Gastrocnemius medialis (tissue), 4 donors: ENCODE results near the gene PEX12. TPM values are rescaled to one million over a fixed set of nuclear protein-coding genes. Genes with fewer than 3 reads are reported as not detected.

Experiments
- ATAC-seq, 2 donors: fragments of 150-250 bp; one replicate each; pipeline ENCODE4 v1.9.1; 2016
- DNase-seq, 2 donors: peaks; one replicate each; pipeline ENCODE4 v3.0.0-alpha.2; 2019
- H3K27ac ChIP-seq, 4 donors: fragments of 200-600 bp; sonication (generic); 1 replicate in 1 of 4; 2 replicates in 3 of 4; pipeline ENCODE4 v1.5.1; 2016 to 2018; ENCODE audit warnings: mild to moderate bottlenecking in 2 of 4, moderate library complexity in 1 of 4
- H3K27me3 ChIP-seq, 3 donors: fragments of 200-600 bp; sonication (generic) in 2 of 3; 1 replicate in 1 of 3; 2 replicates in 2 of 3; pipeline versions ENCODE4 v1.5.1 to v1.6.0; 2016 to 2019; ENCODE audit warnings: mild to moderate bottlenecking in 1 of 3, moderate library complexity in 1 of 3
- H3K36me3 ChIP-seq, 2 donors: fragments of 200-600 bp; sonication (generic) in 1 of 2; one replicate each; pipeline ENCODE4 v1.5.1; 2017 to 2018
- H3K4me1 ChIP-seq, 2 donors: fragments of 200-600 bp; sonication (generic) in 1 of 2; one replicate each; pipeline ENCODE4 v1.5.1; 2016 to 2017; ENCODE audit warnings: mild to moderate bottlenecking in 2 of 2
- H3K4me3 ChIP-seq, 4 donors: fragments of 200-600 bp; sonication (generic) in 3 of 4; 1 replicate in 1 of 4; 2 replicates in 3 of 4; pipeline ENCODE4 v1.5.1; 2016 to 2019; ENCODE audit warnings: mild to moderate bottlenecking in 2 of 4
- H3K9me3 ChIP-seq, 3 donors: fragments of 200-600 bp; sonication (generic) in 2 of 3; 1 replicate in 1 of 3; 2 replicates in 2 of 3; pipeline ENCODE4 v1.5.1; 2016 to 2019
- CTCF ChIP-seq, 5 experiments: fragments of 450-650 bp in 3 of 5; fragments of 200-600 bp in 2 of 5; sonication (generic) in 2 of 5; IDR thresholded peaks in 4 of 5; conservative IDR thresholded peaks in 1 of 5; 1 replicate in 4 of 5; 2 replicates in 1 of 5; pipeline ENCODE4 v1.5.1; 2016 to 2019; ENCODE audit warnings: antibody characterized with exemption in 5 of 5, mild to moderate bottlenecking in 3 of 5, moderate library complexity in 3 of 5
- POLR2A ChIP-seq, 2 donors: fragments of 450-650 bp; IDR thresholded peaks; one replicate each; pipeline ENCODE4 v1.6.1; 2017; ENCODE audit warnings: antibody characterized with exemption in 2 of 2, mild to moderate bottlenecking in 2 of 2, moderate library complexity in 2 of 2
- in situ Hi-C, 4 donors: fragments of 200-750 bp; cut with MboI; loops; one replicate each; pipeline versions ENCODE4 v1.15.0 to v1.8.0; 2017; ENCODE audit warnings: low sequenced_read_pairs in 4 of 4
- intact Hi-C: fragments of 100-400 bp; cut with DNase I; formaldehyde crosslinking; loops from one replicate; pipeline ENCODE4 v1.15.1; 2023; ENCODE audit warnings: low total_unique reads
- total RNA-seq, 4 donors: library from RNA; depleted of rRNA; stranded (reverse); fragments of >200 nt; gene quantifications; one replicate each; pipeline versions ENCODE4 v1.1.0 to v1.2.3, GENCODE V29; 2016

The PEX12 gene
- total RNA-seq, 4 donors from 2014 or later: 4.4 to 14.2 (median 6.2) TPM

DNA sequence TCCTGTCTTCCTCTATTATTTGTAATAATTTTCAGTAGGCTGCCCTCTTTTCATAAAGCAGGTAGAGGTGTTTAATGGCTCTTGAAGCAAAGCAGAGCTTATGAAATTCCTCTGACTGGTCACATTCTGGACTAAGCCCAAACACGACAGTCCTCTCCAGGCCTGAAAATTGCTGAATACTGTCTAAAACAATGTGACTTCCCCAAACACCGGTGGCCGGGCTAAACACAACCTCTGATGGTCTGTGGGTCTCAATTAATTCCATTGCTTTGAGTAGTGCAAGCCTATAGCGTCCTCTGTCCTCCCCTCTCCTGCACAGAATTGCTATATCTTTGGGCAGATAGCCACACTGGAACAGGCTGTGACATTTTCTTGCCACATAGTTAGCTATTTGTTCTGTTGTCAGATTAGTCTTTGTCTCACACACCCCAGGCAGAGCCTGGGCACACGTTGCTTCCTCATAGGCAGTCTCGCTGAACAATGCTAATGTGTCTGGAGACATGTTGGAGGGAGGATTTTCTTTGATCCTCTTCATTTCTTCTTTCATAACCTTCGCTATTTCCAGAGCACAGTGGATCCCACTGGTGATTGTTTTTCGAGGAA, 30.1 kb downstream of the PEX12 start:
- Histone ChIP-seq H3K27me3 (peaks cover 0 to 5% (median 0%) of the 10 kb centered on the region in 3 donors), H3K27ac (no peak overlapping the region), H3K4me3 (no peak overlapping the region), H3K9me3 (no peaks in the 10 kb centered on the region), H3K36me3 (no peaks in the 10 kb centered on the region), H3K4me1 (no peaks in the 10 kb centered on the region)
- TF ChIP-seq CTCF (IDR thresholded peaks at IDR 0.05 in 4 of 5, conservative IDR thresholded peaks at IDR 0.05 in 1 of 5) (no peak), POLR2A (IDR thresholded peaks at IDR 0.05) (no peak)
- ATAC-seq (no peak), DNase-seq (no peak)
- intact Hi-C loops (no loop called here), in situ Hi-C loops (loop anchor here in 2 of 4 donors (10.0 to 25.0 kb wide), 2 partner anchors 111 to 394 kb away; partner anchors contain the start of genes SLFN12 (in 1 of the 2) and SLFN13 (in 1 of the 2))

GRCh38 chr17:35546487-35546886, 31.9 kb downstream of the PEX12 start:
- no peak overlapping the region for H3K4me3 ChIP-seq
- no peaks in the 10 kb centered on the region for H3K4me1 ChIP-seq
- no peak overlapping the region for H3K27ac ChIP-seq
- intact Hi-C loops (no loop called here), in situ Hi-C loops (loop anchor here in 2 of 4 donors (10.0 to 25.0 kb wide), 2 partner anchors 109 to 392 kb away; partner anchors contain the start of genes SLFN12 (in 1 of the 2) and SLFN13 (in 1 of the 2))
- DNase-seq: no peak
- peaks cover 0 to 4% (median 0%) of the 10 kb centered on the region in 3 donors for H3K27me3 ChIP-seq
- H3K36me3 ChIP-seq: no peaks in the 10 kb centered on the region
- TF ChIP-seq POLR2A (IDR thresholded peaks at IDR 0.05) (no peak), CTCF (IDR thresholded peaks at IDR 0.05 in 4 of 5, conservative IDR thresholded peaks at IDR 0.05 in 1 of 5) (no peak)
- H3K9me3 ChIP-seq: no peaks in the 10 kb centered on the region
- no peak for ATAC-seq

DNA sequence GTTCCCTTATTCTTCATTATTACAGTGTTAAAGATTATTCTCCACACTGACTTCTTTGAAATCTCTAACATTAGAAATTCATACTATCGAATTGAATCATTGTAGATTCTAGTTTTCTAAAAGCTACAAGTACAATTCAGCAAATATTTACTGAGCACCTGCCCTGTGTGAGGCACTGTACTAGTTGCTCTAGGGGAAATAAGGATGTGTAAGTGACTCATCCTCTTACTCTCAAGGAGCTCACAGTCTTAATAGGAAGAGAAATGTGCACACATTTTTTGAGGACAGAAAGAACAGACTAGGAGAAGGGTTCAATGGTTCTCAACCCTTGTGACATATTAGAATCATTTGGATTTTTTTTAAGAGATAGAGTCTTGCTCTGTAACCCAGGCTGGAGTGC, 33.2 kb downstream of the PEX12 start:
- ATAC-seq: no peak
- H3K4me3 ChIP-seq: no peak overlapping the region
- intact Hi-C loops (no loop called here), in situ Hi-C loops (loop anchor here in 2 of 4 donors (10.0 to 25.0 kb wide), 2 partner anchors 108 to 390 kb away; partner anchors contain the start of genes SLFN12 (in 1 of the 2) and SLFN13 (in 1 of the 2))
- TF ChIP-seq CTCF (IDR thresholded peaks at IDR 0.05 in 4 of 5, conservative IDR thresholded peaks at IDR 0.05 in 1 of 5) (no peak), POLR2A (IDR thresholded peaks at IDR 0.05) (no peak)
- H3K4me1 ChIP-seq: no peaks in the 10 kb centered on the region
- no peaks in the 10 kb centered on the region for H3K36me3 ChIP-seq
- H3K27ac ChIP-seq: no peak overlapping the region
- H3K27me3 ChIP-seq: peaks cover 0 to 2% (median 0%) of the 10 kb centered on the region in 3 donors
- no peaks in the 10 kb centered on the region for H3K9me3 ChIP-seq
- no peak for DNase-seq

DNA sequence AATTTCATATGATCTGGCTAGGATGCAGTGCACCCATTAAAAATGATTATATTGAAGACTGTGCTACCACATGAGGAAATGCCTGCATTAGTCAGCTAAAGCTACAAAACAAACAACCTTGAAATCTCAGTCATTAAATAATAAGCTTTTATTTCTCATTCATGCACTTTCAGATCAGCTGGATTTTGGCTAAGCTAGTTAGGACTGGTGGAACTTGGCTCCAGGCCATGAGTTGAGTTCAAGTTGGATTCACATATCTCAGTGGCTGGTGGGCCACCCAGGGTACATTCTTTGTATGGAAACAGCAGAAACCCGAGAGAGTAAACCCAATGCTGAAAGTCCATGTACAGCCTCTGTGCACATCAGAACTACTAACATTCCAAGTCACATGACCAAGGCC, 34.5 kb downstream of the PEX12 start:
- DNase-seq (no peak), ATAC-seq (no peak)
- H3K4me1 ChIP-seq: peaks cover 0 to 8% of the 10 kb centered on the region in 2 donors
- in situ Hi-C loops (loop anchor here in 2 of 4 donors (10.0 to 25.0 kb wide), 2 partner anchors 107 to 389 kb away; partner anchors contain the start of genes SLFN12 (in 1 of the 2) and SLFN13 (in 1 of the 2)), intact Hi-C loops (loop anchor here (5.0 kb wide), 1 partner anchor 302 kb away; the partner anchor contains the start of gene SLFN5)
- H3K9me3 ChIP-seq: no peaks in the 10 kb centered on the region
- no peak overlapping the region for H3K27ac ChIP-seq
- no peak for TF ChIP-seq POLR2A (IDR thresholded peaks at IDR 0.05)
- TF ChIP-seq CTCF (IDR thresholded peaks at IDR 0.05 in 4 of 5, conservative IDR thresholded peaks at IDR 0.05 in 1 of 5): no peak
- H3K27me3 ChIP-seq: no peaks in the 10 kb centered on the region
- no peaks in the 10 kb centered on the region for H3K36me3 ChIP-seq
- H3K4me3 ChIP-seq: no peak overlapping the region
